Measurements from ENCODE around the gene SAMD4A.

- TF ChIP-seq POLR2A (IDR thresholded peaks at IDR 0.05) (no peak), CTCF (IDR thresholded peaks at IDR 0.05) (no peak), EP300 (IDR thresholded peaks at IDR 0.05) (no peak)
Measured at GRCh38 chr14:54642121-54642520, 75.2 kb downstream of the SAMD4A start.

Measured in tibial nerve (tissue), 4 donors.